ENCODE measurements around the gene LRMDA.

LRMDA gene

GRCh38 chr10:75483188-75483587 is 51.8 kb downstream of the LRMDA start:
- Histone ChIP-seq H3K9ac (ENCODE audit: low read length) (no peak overlapping the region), H3K9me2 (replicated peaks; ENCODE audit: insufficient read depth, low read length) (no peaks in the 10 kb centered on the region), H3K79me2 (ENCODE audit: insufficient read depth, low read length) (no peaks in the 10 kb centered on the region)

DNA sequence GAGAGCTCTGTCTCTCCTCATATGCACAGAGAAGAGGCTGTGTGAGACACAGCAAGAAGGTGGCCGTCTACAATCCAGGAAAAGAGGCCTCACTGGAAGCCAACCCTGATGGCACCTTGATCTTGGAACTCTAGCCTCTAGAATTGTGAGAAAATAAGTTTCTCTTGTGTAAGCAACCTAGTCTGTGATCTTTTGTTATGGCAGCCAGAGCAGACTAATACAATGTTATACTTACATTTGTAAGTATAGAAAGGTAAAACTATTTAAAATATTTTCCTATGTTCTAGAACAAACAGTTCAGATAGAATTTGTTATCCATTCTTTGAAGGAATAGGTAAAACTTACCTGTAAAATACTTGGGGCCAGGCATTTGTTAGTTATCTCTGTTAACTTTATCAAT is 53.3 kb downstream of the LRMDA start:
- H3K27ac ChIP-seq (ENCODE audit: low read depth, low read length): no peak overlapping the region
- no peak overlapping the region for H2AFZ ChIP-seq (ENCODE audit: low read depth, low read length, severe bottlenecking)
- no peak for TF ChIP-seq EZH2phosphoT487 (conservative IDR thresholded peaks at IDR 0.05; ENCODE audit: low read length)
- no peak for TF ChIP-seq CTCF (IDR thresholded peaks at IDR 0.05; ENCODE audit: insufficient read depth, low read length, poor library complexity, severe bottlenecking)
- no peaks in the 10 kb centered on the region for H3K9me3 ChIP-seq (ENCODE audit: insufficient read depth, low read length)
- no peak overlapping the region for H3K4me3 ChIP-seq (ENCODE audit: insufficient read depth, low read length, poor library complexity, severe bottlenecking)
- H3K27me3 ChIP-seq (ENCODE audit: low read length): no peaks in the 10 kb centered on the region
- H4K20me1 ChIP-seq (ENCODE audit: low read depth, low read length): no peaks in the 10 kb centered on the region
- H3K79me2 ChIP-seq (ENCODE audit: insufficient read depth, low read length): no peaks in the 10 kb centered on the region
- no peaks in the 10 kb centered on the region for H3F3A ChIP-seq (ENCODE audit: insufficient read depth)
- H3K9ac ChIP-seq (ENCODE audit: low read length): no peak overlapping the region
- H3K9me2 ChIP-seq (replicated peaks; ENCODE audit: insufficient read depth, low read length): no peaks in the 10 kb centered on the region
- H3K4me2 ChIP-seq (ENCODE audit: low read depth, low read length, poor library complexity, severe bottlenecking): no peak overlapping the region
- H3K36me3 ChIP-seq (ENCODE audit: low read length): no peaks in the 10 kb centered on the region

More at GRCh38 chr10:75483188-75483587, 51.8 kb downstream of the LRMDA start:
- Histone ChIP-seq H3K4me2 (ENCODE audit: low read depth, low read length, poor library complexity, severe bottlenecking) (no peak overlapping the region), H2AFZ (ENCODE audit: low read depth, low read length, severe bottlenecking) (no peak overlapping the region), H3F3A (ENCODE audit: insufficient read depth) (no peaks in the 10 kb centered on the region), H3K4me3 (ENCODE audit: insufficient read depth, low read length, poor library complexity, severe bottlenecking) (no peak overlapping the region), H4K20me1 (ENCODE audit: low read depth, low read length) (no peaks in the 10 kb centered on the region), H3K27ac (ENCODE audit: low read depth, low read length) (no peak overlapping the region), H3K27me3 (ENCODE audit: low read length) (no peaks in the 10 kb centered on the region), H3K9me3 (ENCODE audit: insufficient read depth, low read length) (no peaks in the 10 kb centered on the region), H3K36me3 (ENCODE audit: low read length) (no peaks in the 10 kb centered on the region)
- TF ChIP-seq CTCF (IDR thresholded peaks at IDR 0.05; ENCODE audit: insufficient read depth, low read length, poor library complexity, severe bottlenecking) (no peak), EZH2phosphoT487 (conservative IDR thresholded peaks at IDR 0.05; ENCODE audit: low read length) (no peak)

- H4K20me1 ChIP-seq (ENCODE audit: low read depth, low read length): no peaks in the 10 kb centered on the region
- no peak overlapping the region for H3K4me3 ChIP-seq (ENCODE audit: insufficient read depth, low read length, poor library complexity, severe bottlenecking)
- H3K36me3 ChIP-seq (ENCODE audit: low read length): no peaks in the 10 kb centered on the region
- no peaks in the 10 kb centered on the region for H3K79me2 ChIP-seq (ENCODE audit: insufficient read depth, low read length)
- H3K9ac ChIP-seq (ENCODE audit: low read length): no peak overlapping the region
- H3K4me2 ChIP-seq (ENCODE audit: low read depth, low read length, poor library complexity, severe bottlenecking): no peak overlapping the region
- no peaks in the 10 kb centered on the region for H3K9me3 ChIP-seq (ENCODE audit: insufficient read depth, low read length)
- no peak overlapping the region for H2AFZ ChIP-seq (ENCODE audit: low read depth, low read length, severe bottlenecking)
- no peaks in the 10 kb centered on the region for H3K27me3 ChIP-seq (ENCODE audit: low read length)
- no peaks in the 10 kb centered on the region for H3K9me2 ChIP-seq (replicated peaks; ENCODE audit: insufficient read depth, low read length)
- H3K27ac ChIP-seq (ENCODE audit: low read depth, low read length): no peak overlapping the region
- TF ChIP-seq CTCF (IDR thresholded peaks at IDR 0.05; ENCODE audit: insufficient read depth, low read length, poor library complexity, severe bottlenecking): no peak
- no peaks in the 10 kb centered on the region for H3F3A ChIP-seq (ENCODE audit: insufficient read depth)
Measured at GRCh38 chr10:75486591-75486990, 55.2 kb downstream of the LRMDA start.

Data from SU-DHL-6 (cell line).